DOHH2 (cell line): ENCODE measurements around the gene RANBP1.

Experiments
- CTCF ChIP-seq: fragments of 200-600 bp; sonication (generic); IDR thresholded peaks from one replicate; pipeline ENCODE4 v1.5.1; 2014; ENCODE audit warnings: antibody characterized with exemption, mild to moderate bottlenecking, low read depth, low read length; ENCODE audit not compliant: poor library complexity, severe bottlenecking
- EZH2phosphoT487 ChIP-seq: fragments of 200-600 bp; sonication (generic); IDR thresholded peaks from 2 replicates; pipeline ENCODE4 v1.6.1; 2017; ENCODE audit warnings: borderline replicate concordance, mild to moderate bottlenecking, antibody characterized with exemption, low read length, moderate library complexity, mixed read lengths

- TF ChIP-seq CTCF: no peak
- TF ChIP-seq EZH2phosphoT487: no peak
These were observed 24.6 kb downstream of the RANBP1 start for GRCh38 chr22:20140521-20140964.
